ENCODE measurements around the gene CLECL1.

CLECL1 gene

DNA sequence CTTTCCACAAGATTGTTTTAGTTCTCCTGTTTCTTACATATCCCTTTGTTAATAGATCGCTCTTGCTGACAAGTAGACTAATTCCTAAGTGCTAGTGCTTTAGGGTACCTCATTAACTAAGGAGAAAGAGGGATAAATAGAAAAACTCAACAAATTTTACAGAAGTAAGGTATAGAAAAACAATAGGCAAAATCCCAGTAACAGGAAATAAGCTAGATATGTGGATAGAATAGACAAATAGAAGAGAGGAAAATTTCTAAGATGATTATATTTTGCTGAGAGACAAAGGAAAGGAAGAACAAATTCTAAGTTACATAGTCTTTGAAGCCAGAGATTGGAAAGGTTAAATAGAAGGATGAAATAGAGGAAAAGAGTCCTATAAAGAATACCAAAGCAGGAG is 26.8 kb upstream of the CLECL1 start:
- H3K4me1 ChIP-seq (ENCODE audit: control insufficient read depth, insufficient read depth, low read length), result no peaks in the 10 kb centered on the region
- WGBS, 2 experiments, result 89% methylated on average over 1 of the region's 1 CpG; no CpG with 5 or more reads in 1 of the 2 experiments
- no peaks in the 10 kb centered on the region for H3K36me3 ChIP-seq (ENCODE audit: control insufficient read depth, insufficient read depth, low read length)
- no peak overlapping the region for H3K27ac ChIP-seq (ENCODE audit: insufficient read depth, low read depth, low read length, poor library complexity, severe bottlenecking)
- H3K27me3 ChIP-seq (ENCODE audit: control insufficient read depth, insufficient read depth, low read length, poor library complexity, severe bottlenecking), result no peaks in the 10 kb centered on the region
- no peak overlapping the region for H3K4me3 ChIP-seq (ENCODE audit: insufficient read depth, low read depth, low read length)
- H3K9me3 ChIP-seq (ENCODE audit: control insufficient read depth, low read length), result no peaks in the 10 kb centered on the region

DNA sequence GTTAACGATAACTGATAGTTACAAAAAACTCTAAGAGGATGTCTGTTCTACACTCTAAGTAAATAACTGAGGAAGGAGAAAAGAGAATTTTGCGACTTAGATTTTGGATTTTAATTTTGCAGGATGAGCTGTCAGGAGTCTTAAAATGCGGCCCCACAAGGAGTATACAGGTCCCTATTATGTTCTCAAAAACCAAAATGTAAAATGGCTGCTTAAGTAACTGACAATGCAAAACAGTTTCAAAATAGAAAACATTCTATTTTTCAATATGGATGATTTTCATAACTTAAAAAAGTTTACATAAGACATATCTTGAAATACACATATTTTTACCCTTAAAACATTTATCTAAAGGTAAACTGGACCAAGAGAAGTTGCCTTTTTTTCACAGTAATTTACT is 25.2 kb upstream of the CLECL1 start:
- H3K4me1 ChIP-seq (ENCODE audit: control insufficient read depth, insufficient read depth, low read length), result no peaks in the 10 kb centered on the region
- no peaks in the 10 kb centered on the region for H3K27me3 ChIP-seq (ENCODE audit: control insufficient read depth, insufficient read depth, low read length, poor library complexity, severe bottlenecking)
- H3K36me3 ChIP-seq (ENCODE audit: control insufficient read depth, insufficient read depth, low read length), result no peaks in the 10 kb centered on the region
- H3K27ac ChIP-seq (ENCODE audit: insufficient read depth, low read depth, low read length, poor library complexity, severe bottlenecking), result no peak overlapping the region
- 60 to 100% methylated on average over 2 to 3 of the region's 3 CpGs for WGBS, 2 experiments
- no peak overlapping the region for H3K4me3 ChIP-seq (ENCODE audit: insufficient read depth, low read depth, low read length)
- H3K9me3 ChIP-seq (ENCODE audit: control insufficient read depth, low read length), result no peaks in the 10 kb centered on the region

DNA sequence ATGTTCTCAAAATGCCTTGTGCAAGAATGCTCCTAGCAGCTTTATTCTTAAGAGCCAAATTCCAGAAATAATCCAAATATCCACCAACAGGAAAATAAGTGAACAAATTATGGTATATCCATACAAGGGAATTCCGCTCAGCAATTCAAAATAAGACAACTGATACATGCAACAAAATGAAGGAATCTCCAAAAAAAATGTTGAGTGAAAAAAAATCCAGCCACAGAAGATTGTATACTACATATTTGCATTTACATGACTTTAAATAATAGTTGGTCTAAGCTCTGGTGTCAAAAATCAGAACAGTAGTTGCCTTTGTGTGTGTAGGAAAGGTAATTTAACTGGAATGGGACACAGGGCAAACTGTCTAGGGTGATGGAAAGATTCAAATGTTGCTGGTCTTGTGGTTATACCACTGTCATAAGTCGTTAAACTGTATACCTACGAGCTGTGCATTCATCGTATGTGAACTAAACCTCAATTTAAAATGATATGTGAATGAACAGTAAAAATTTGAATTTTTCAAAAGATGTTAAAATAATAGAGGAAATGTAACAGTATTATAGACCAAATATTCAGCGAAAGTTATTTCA is 24.6 kb upstream of the CLECL1 start:
- Histone ChIP-seq H3K4me1 (ENCODE audit: control insufficient read depth, insufficient read depth, low read length) (no peaks in the 10 kb centered on the region), H3K4me3 (ENCODE audit: insufficient read depth, low read depth, low read length) (no peak overlapping the region), H3K36me3 (ENCODE audit: control insufficient read depth, insufficient read depth, low read length) (no peaks in the 10 kb centered on the region), H3K9me3 (ENCODE audit: control insufficient read depth, low read length) (no peaks in the 10 kb centered on the region), H3K27ac (ENCODE audit: insufficient read depth, low read depth, low read length, poor library complexity, severe bottlenecking) (no peak overlapping the region), H3K27me3 (ENCODE audit: control insufficient read depth, insufficient read depth, low read length, poor library complexity, severe bottlenecking) (no peaks in the 10 kb centered on the region)
- 83 to 95% methylated on average over 3 to 5 of the region's 5 CpGs for WGBS, 2 experiments

- Histone ChIP-seq H3K27me3 (ENCODE audit: control insufficient read depth, insufficient read depth, low read length, poor library complexity, severe bottlenecking) (no peaks in the 10 kb centered on the region), H3K9me3 (ENCODE audit: control insufficient read depth, low read length) (no peaks in the 10 kb centered on the region), H3K4me1 (ENCODE audit: control insufficient read depth, insufficient read depth, low read length) (no peaks in the 10 kb centered on the region), H3K4me3 (ENCODE audit: insufficient read depth, low read depth, low read length) (no peak overlapping the region), H3K36me3 (ENCODE audit: control insufficient read depth, insufficient read depth, low read length) (no peaks in the 10 kb centered on the region), H3K27ac (ENCODE audit: insufficient read depth, low read depth, low read length, poor library complexity, severe bottlenecking) (no peak overlapping the region)
- 92 to 93% methylated on average over 5 of the region's 5 CpGs for WGBS, 2 experiments
These were observed 23.8 kb upstream of the CLECL1 start for GRCh38 chr12:9756706-9757105.

GRCh38 chr12:9756170-9756569 is 23.3 kb upstream of the CLECL1 start:
- WGBS, 2 experiments, result 90% methylated on average over 2 of the region's 2 CpGs; no CpG with 5 or more reads in 1 of the 2 experiments
- Histone ChIP-seq H3K4me3 (ENCODE audit: insufficient read depth, low read depth, low read length) (no peak overlapping the region), H3K4me1 (ENCODE audit: control insufficient read depth, insufficient read depth, low read length) (no peaks in the 10 kb centered on the region), H3K9me3 (ENCODE audit: control insufficient read depth, low read length) (no peaks in the 10 kb centered on the region), H3K27me3 (ENCODE audit: control insufficient read depth, insufficient read depth, low read length, poor library complexity, severe bottlenecking) (no peaks in the 10 kb centered on the region), H3K36me3 (ENCODE audit: control insufficient read depth, insufficient read depth, low read length) (no peaks in the 10 kb centered on the region), H3K27ac (ENCODE audit: insufficient read depth, low read depth, low read length, poor library complexity, severe bottlenecking) (no peak overlapping the region)

- Histone ChIP-seq H3K9me3 (ENCODE audit: control insufficient read depth, low read length) (no peaks in the 10 kb centered on the region), H3K27me3 (ENCODE audit: control insufficient read depth, insufficient read depth, low read length, poor library complexity, severe bottlenecking) (no peaks in the 10 kb centered on the region), H3K27ac (ENCODE audit: insufficient read depth, low read depth, low read length, poor library complexity, severe bottlenecking) (no peak overlapping the region), H3K4me3 (ENCODE audit: insufficient read depth, low read depth, low read length) (no peak overlapping the region), H3K36me3 (ENCODE audit: control insufficient read depth, insufficient read depth, low read length) (no peaks in the 10 kb centered on the region), H3K4me1 (ENCODE audit: control insufficient read depth, insufficient read depth, low read length) (no peaks in the 10 kb centered on the region)
- WGBS, 2 experiments, result 84 to 100% methylated on average over 1 to 2 of the region's 2 CpGs
These were observed 22.7 kb upstream of the CLECL1 start for GRCh38 chr12:9755567-9755966.

- H3K27me3 ChIP-seq (ENCODE audit: control insufficient read depth, insufficient read depth, low read length, poor library complexity, severe bottlenecking), result no peaks in the 10 kb centered on the region
- H3K4me3 ChIP-seq (ENCODE audit: insufficient read depth, low read depth, low read length), result no peak overlapping the region
- H3K9me3 ChIP-seq (ENCODE audit: control insufficient read depth, low read length), result no peaks in the 10 kb centered on the region
- no peaks in the 10 kb centered on the region for H3K4me1 ChIP-seq (ENCODE audit: control insufficient read depth, insufficient read depth, low read length)
- H3K36me3 ChIP-seq (ENCODE audit: control insufficient read depth, insufficient read depth, low read length), result no peaks in the 10 kb centered on the region
- H3K27ac ChIP-seq (ENCODE audit: insufficient read depth, low read depth, low read length, poor library complexity, severe bottlenecking), result no peak overlapping the region
These were observed 22.1 kb upstream of the CLECL1 start for GRCh38 chr12:9755035-9755434.

DNA sequence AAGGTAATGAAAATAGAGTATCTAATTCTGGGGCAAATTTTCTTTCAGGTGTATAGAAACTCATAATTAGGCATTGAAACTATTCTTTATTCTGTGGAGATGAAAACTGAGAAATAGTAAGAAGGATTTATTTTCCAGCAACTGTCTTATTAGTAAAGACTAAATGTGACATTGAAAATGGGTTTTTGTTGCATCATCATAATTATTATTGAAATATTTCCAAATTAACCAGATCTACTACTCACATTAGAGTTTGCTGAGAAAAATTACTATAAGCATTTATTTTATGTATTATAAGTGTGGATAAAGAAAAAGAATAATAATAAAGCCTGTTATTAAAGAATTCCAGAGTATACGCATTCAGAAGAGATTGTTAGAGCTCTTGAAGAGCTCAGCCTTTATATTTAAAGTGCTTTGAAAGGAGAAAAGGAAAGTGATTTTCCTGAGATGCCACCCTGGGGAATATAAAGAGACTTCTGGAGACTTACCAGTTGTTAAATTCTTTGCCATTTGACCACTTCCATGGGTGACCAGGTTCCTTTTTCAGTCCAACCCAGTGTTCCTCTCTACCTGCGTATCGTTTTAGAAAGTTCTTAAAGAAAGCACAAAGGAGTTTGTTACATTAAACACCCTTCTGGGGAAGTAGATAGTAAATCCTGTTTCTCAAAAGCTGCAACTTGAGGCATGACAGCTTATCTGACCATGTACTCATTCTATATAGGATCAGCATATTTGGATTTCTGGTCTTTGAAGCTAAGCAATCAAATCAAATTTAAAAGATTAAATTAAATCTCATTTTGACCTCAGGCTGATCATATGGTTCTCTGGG is 21.4 kb upstream of the CLECL1 start:
- no peaks in the 10 kb centered on the region for H3K9me3 ChIP-seq (ENCODE audit: control insufficient read depth, low read length)
- no peak overlapping the region for H3K4me3 ChIP-seq (ENCODE audit: insufficient read depth, low read depth, low read length)
- no peaks in the 10 kb centered on the region for H3K36me3 ChIP-seq (ENCODE audit: control insufficient read depth, insufficient read depth, low read length)
- H3K27me3 ChIP-seq (ENCODE audit: control insufficient read depth, insufficient read depth, low read length, poor library complexity, severe bottlenecking), result no peaks in the 10 kb centered on the region
- H3K4me1 ChIP-seq (ENCODE audit: control insufficient read depth, insufficient read depth, low read length), result no peaks in the 10 kb centered on the region
- H3K27ac ChIP-seq (ENCODE audit: insufficient read depth, low read depth, low read length, poor library complexity, severe bottlenecking), result no peak overlapping the region
- WGBS, 2 experiments, result 92 to 98% methylated on average over 1 to 3 of the region's 3 CpGs

GRCh38 chr12:9753498-9753897 is 20.6 kb upstream of the CLECL1 start:
- 83 to 85% methylated on average over 3 of the region's 3 CpGs for WGBS, 2 experiments
- Histone ChIP-seq H3K4me3 (ENCODE audit: insufficient read depth, low read depth, low read length) (no peak overlapping the region), H3K36me3 (ENCODE audit: control insufficient read depth, insufficient read depth, low read length) (no peaks in the 10 kb centered on the region), H3K4me1 (ENCODE audit: control insufficient read depth, insufficient read depth, low read length) (no peaks in the 10 kb centered on the region), H3K27me3 (ENCODE audit: control insufficient read depth, insufficient read depth, low read length, poor library complexity, severe bottlenecking) (no peaks in the 10 kb centered on the region), H3K27ac (ENCODE audit: insufficient read depth, low read depth, low read length, poor library complexity, severe bottlenecking) (no peak overlapping the region), H3K9me3 (ENCODE audit: control insufficient read depth, low read length) (no peaks in the 10 kb centered on the region)

GRCh38 chr12:9753073-9753472 is 20.2 kb upstream of the CLECL1 start:
- no peaks in the 10 kb centered on the region for H3K4me1 ChIP-seq (ENCODE audit: control insufficient read depth, insufficient read depth, low read length)
- H3K36me3 ChIP-seq (ENCODE audit: control insufficient read depth, insufficient read depth, low read length), result no peaks in the 10 kb centered on the region
- H3K27me3 ChIP-seq (ENCODE audit: control insufficient read depth, insufficient read depth, low read length, poor library complexity, severe bottlenecking), result no peaks in the 10 kb centered on the region
- no peak overlapping the region for H3K4me3 ChIP-seq (ENCODE audit: insufficient read depth, low read depth, low read length)
- no peak overlapping the region for H3K27ac ChIP-seq (ENCODE audit: insufficient read depth, low read depth, low read length, poor library complexity, severe bottlenecking)
- WGBS, 2 experiments, result 95 to 100% methylated on average over 1 to 2 of the region's 2 CpGs
- no peaks in the 10 kb centered on the region for H3K9me3 ChIP-seq (ENCODE audit: control insufficient read depth, low read length)

Data from ectodermal cell (in vitro differentiated cells).